ENCODE measurements around the gene GPR55. TPM values are rescaled to one million over a fixed set of nuclear protein-coding genes. Genes with fewer than 3 reads are reported as not detected.

GPR55 gene
- total RNA-seq, 1 experiment from 2014 or later, result not detected

- H3K27me3 Mint-ChIP-seq (ENCODE audit: low read depth), result no peaks in the 10 kb centered on the region
- H3K36me3 Mint-ChIP-seq, result peaks cover 20% of the 10 kb centered on the region
- peaks cover 19% of the 10 kb centered on the region for H3K4me1 Mint-ChIP-seq
- peaks cover 25% of the 10 kb centered on the region for H3K9me3 Mint-ChIP-seq
- ATAC-seq (no peak), DNase-seq (ENCODE audit: low spot score) (no peak)
- CTCF ChIA-PET, result interaction anchor here (2.1 to 3.0 kb wide), 2 partner anchors 10 to 118 kb away, joined by 8 to 29 read pairs; partner anchors contain the start of gene GPR55
- no peak overlapping the region for H3K4me3 Mint-ChIP-seq
- no peak for TF ChIP-seq IRF2 (CRISPR knock-in tag; IDR thresholded peaks at IDR 0.05; ENCODE audit: borderline replicate concordance, low read depth)
- no peak for TF ChIP-seq NFATC4 (CRISPR knock-in tag; IDR thresholded peaks at IDR 0.05)
- TF ChIP-seq FOXJ3 (CRISPR knock-in tag; IDR thresholded peaks at IDR 0.05; ENCODE audit: borderline replicate concordance), result no peak
- no peak for TF ChIP-seq ZSCAN18 (CRISPR knock-in tag; IDR thresholded peaks at IDR 0.05)
- no peak for TF ChIP-seq AFF4 (CRISPR knock-in tag; IDR thresholded peaks at IDR 0.05; ENCODE audit: borderline replicate concordance)
- no peak for TF ChIP-seq CBFB (CRISPR knock-in tag; IDR thresholded peaks at IDR 0.05; ENCODE audit: low read depth)
- TF ChIP-seq E2F1 (CRISPR knock-in tag; IDR thresholded peaks at IDR 0.05), result no peak
- no peak for TF ChIP-seq ATF6 (CRISPR knock-in tag; IDR thresholded peaks at IDR 0.05)
- TF ChIP-seq CREB1 (CRISPR knock-in tag; IDR thresholded peaks at IDR 0.05), result no peak
- TF ChIP-seq HMGXB4 (CRISPR knock-in tag; IDR thresholded peaks at IDR 0.05), result no peak
- no peak for TF ChIP-seq ESRRA (CRISPR knock-in tag; IDR thresholded peaks at IDR 0.05; ENCODE audit: borderline replicate concordance)
- no peak for TF ChIP-seq HMGA2 (CRISPR knock-in tag; IDR thresholded peaks at IDR 0.05)
- TF ChIP-seq ZNF396 (CRISPR knock-in tag; IDR thresholded peaks at IDR 0.05; ENCODE audit: borderline replicate concordance), result no peak
- TF ChIP-seq TEAD1 (CRISPR knock-in tag; IDR thresholded peaks at IDR 0.05), result no peak
- TF ChIP-seq ATF1 (CRISPR knock-in tag; IDR thresholded peaks at IDR 0.05), result no peak
- TF ChIP-seq JAZF1 (CRISPR knock-in tag; IDR thresholded peaks at IDR 0.05), result no peak
- H3K27ac Mint-ChIP-seq, result no peak overlapping the region
- POLR2A ChIA-PET, result no interaction called here
These were observed 9.4 kb upstream of the GPR55 start for GRCh38 chr2:230934231-230935129.

Data from WTC11 (cell line).